Muscle layer of colon (tissue), 2 donors: ENCODE results near the gene SDK2.

Experiments
- H3K27ac ChIP-seq: one replicate; pipeline ENCODE4 v1.7.0; 2013; ENCODE audit warnings: low read depth, mild to moderate bottlenecking, low read length, moderate library complexity
- H3K27me3 ChIP-seq, 2 donors: one replicate each; pipeline ENCODE4 v1.7.0; 2013; ENCODE audit warnings: low read length in 2 of 2, mild to moderate bottlenecking in 2 of 2; ENCODE audit not compliant: insufficient read depth in 2 of 2, control insufficient read depth in 1 of 2
- H3K36me3 ChIP-seq: one replicate; pipeline ENCODE4 v1.7.0; 2013; ENCODE audit warnings: mild to moderate bottlenecking, low read length; ENCODE audit not compliant: insufficient read depth
- H3K4me1 ChIP-seq: one replicate; pipeline ENCODE4 v1.7.0; 2013; ENCODE audit warnings: mild to moderate bottlenecking, low read length; ENCODE audit not compliant: insufficient read depth
- H3K4me3 ChIP-seq, 2 donors: one replicate each; pipeline ENCODE4 v1.7.0; 2013; ENCODE audit warnings: low read length in 2 of 2, low read depth in 1 of 2, mild to moderate bottlenecking in 1 of 2, moderate library complexity in 1 of 2
- H3K9ac ChIP-seq: one replicate; pipeline ENCODE4 v1.7.0; 2013; ENCODE audit warnings: low read length
- H3K9me3 ChIP-seq: one replicate; pipeline ENCODE4 v1.7.0; 2013; ENCODE audit warnings: mild to moderate bottlenecking, low read length
- donor health status: abdominal sarcoma.
- donor health status: Adenocarcinoma of cecum.

SDK2 gene

DNA sequence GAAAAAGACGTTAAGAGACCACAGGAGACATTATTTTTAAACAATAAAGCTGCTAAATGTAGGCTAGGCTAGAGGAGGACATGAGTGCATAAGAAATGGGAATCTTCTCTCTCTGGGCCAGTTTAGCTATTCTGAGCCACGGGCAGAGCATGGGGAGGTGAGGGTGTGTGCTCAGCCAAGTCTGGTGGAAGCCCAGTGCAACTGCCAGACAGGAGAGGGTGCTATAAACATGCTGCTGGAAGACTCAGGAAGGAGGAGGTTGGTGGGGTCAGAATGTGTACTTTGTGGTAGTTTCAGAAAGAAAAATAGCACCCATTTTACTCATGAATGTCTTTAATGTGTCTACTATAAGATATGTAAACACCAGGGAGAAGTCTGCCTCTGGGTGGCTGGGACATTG lies 5.9 kb upstream of the SDK2 start:
- H3K9ac ChIP-seq, result no peak overlapping the region
- no peaks in the 10 kb centered on the region for H3K36me3 ChIP-seq

DNA sequence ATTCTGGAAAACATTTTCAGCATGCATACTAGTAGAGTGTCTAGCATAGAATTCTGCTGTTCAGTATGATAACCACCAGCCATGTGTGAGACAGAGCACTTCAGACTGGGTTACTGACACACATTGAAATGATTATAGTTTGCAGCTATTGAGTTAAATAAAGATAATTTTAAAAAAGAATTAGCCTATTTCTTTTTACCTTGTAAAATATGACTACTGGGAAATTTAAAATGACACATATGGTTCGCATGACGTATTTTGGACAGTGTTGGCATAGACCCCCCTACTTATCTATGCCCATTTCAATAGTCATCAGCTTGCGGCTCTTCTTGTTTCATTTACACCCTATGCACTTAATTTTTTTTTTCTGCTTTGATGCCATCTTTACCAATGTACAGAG lies 4.7 kb upstream of the SDK2 start:
- no peak overlapping the region for H3K9ac ChIP-seq
- H3K4me1 ChIP-seq, result peaks cover 5% of the 10 kb centered on the region
- no peak overlapping the region for H3K27ac ChIP-seq
- H3K36me3 ChIP-seq, result no peaks in the 10 kb centered on the region
- peaks cover 22 to 49% of the 10 kb centered on the region in 2 donors for H3K27me3 ChIP-seq
- no peak overlapping the region for H3K4me3 ChIP-seq
- H3K9me3 ChIP-seq, result no peaks in the 10 kb centered on the region

More for the DNA sequence above, 5.9 kb upstream of the SDK2 start:
- no peak overlapping the region for H3K4me3 ChIP-seq
- no peak overlapping the region for H3K27ac ChIP-seq
- H3K4me1 ChIP-seq, result peaks cover 5% of the 10 kb centered on the region
- H3K9me3 ChIP-seq, result no peaks in the 10 kb centered on the region
- H3K27me3 ChIP-seq, result peaks cover 22 to 43% of the 10 kb centered on the region in 2 donors

DNA sequence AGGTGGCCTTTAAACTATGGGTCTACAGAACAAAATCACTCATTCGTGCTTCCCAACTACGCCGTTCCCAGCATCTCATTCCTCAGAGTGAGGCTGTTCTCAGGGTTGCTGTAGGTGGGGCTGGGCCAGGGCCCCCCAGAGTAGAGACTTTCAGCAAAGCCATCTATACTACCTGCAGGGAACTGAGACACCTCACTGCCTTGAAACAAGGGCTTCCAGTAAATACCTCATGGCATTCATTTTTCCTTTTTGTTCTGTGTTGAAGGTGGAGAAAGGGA lies 4.2 kb upstream of the SDK2 start:
- H3K9me3 ChIP-seq, result no peaks in the 10 kb centered on the region
- H3K27me3 ChIP-seq, result peaks cover 22 to 54% of the 10 kb centered on the region in 2 donors
- peaks cover 5% of the 10 kb centered on the region for H3K4me1 ChIP-seq
- no peaks in the 10 kb centered on the region for H3K36me3 ChIP-seq
- no peak overlapping the region for H3K4me3 ChIP-seq
- no peak overlapping the region for H3K27ac ChIP-seq
- no peak overlapping the region for H3K9ac ChIP-seq

DNA sequence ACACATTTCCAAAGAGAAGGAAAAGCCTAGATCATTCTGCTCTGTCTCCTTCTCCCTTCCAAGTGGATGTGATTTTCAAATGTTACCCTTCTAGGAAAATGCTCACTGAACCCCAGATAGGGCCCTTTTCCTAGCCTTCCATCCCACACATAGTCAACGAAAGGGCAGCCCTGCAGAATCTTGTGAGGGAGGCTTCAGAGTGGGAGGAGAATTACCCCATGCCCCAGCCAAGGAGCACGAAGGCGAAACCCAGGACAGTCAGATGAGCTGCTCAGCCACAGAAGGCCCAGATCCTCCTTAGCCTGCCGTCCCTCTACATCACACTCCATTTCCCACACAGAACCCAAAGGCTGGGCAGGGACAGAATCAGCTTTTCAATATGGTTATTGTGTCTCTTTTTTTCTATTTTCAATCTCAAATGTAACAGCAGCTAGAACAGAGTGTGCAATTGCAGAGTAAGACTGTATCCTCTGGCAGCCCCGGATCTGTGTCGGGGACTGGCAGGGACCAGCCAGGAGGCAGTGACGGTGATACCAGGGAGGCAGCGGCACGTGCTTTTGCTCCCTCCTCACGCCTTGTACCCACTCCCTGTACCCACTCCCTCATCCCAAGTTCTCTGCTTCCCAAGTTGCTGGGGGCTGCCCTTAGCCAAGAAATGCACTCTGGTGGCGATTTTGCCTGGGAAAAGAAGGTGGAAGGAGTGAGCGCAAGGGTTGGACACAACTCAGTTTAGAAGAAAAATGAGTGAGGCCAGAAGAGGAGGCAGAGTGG lies 3.7 kb upstream of the SDK2 start:
- Histone ChIP-seq H3K9ac (no peak overlapping the region), H3K4me1 (peaks cover 5% of the 10 kb centered on the region), H3K4me3 (no peak overlapping the region), H3K27me3 (peaks cover 22 to 59% of the 10 kb centered on the region in 2 donors), H3K36me3 (no peaks in the 10 kb centered on the region), H3K9me3 (no peaks in the 10 kb centered on the region), H3K27ac (no peak overlapping the region)

DNA sequence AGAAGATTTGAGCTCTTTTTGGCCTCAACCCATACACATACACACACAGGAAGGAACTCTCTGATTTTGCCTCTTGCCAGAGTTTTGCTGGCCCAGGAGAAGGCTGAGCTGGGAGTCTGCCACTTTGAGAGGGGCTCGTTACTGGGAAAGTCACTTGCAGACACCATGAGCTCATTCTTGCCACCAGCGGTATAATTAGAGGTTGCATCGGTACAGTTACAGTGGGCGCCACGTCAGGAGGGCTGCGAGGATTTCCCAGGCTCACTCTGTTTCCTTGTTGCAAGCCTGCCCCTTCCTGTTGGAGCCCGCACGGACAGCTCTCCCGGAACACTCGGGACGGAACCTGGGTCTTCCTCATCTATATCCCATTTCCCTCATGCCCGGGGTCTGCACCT lies 3.1 kb upstream of the SDK2 start:
- no peak overlapping the region for H3K9ac ChIP-seq
- no peaks in the 10 kb centered on the region for H3K9me3 ChIP-seq
- H3K36me3 ChIP-seq, result no peaks in the 10 kb centered on the region
- no peak overlapping the region for H3K27ac ChIP-seq
- peaks cover 5% of the 10 kb centered on the region for H3K4me1 ChIP-seq
- H3K27me3 ChIP-seq, result peaks cover 27 to 65% of the 10 kb centered on the region in 2 donors
- no peak overlapping the region for H3K4me3 ChIP-seq

DNA sequence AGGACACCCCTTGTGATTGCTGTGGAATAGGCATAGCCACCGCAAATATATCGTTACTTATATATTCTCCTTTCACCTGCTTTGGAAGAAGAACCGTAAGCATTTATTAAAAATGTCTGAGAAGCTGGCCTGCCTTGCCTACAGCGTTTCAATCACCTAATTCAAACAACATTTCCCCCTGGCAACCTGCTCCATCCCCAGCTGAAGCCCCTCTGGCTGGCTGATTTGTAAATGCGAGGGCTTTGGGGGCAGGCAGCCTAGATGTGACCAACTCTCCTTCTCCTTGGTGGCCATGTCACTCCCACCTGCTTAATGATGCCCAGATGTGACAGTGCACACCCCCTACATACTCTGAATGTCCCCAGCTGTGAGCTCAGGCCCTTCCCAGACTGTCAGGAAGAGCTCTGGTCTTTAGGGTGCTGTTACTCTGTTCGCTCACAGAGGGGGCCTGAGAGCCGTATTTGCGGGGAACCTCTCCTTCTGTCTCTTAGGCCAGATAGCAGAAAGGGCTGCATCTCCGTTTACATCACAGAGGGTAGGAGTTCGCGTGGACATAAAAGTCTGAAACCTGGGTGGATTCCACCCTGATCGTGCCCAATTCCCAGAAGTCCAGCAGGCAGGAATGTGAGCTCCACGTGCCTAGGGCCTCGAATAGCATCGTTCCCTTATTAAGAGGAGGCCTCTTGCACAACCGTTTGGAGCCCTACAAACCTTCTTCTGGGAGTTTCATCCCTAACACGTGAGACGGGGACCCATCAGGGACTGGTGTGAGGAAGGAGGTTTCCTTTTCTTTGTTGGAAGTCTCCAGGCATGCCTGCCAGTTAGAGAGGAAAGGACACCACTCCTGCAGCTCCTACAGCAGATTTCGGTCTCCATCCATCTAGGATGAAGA lies 2.4 kb upstream of the SDK2 start:
- Histone ChIP-seq H3K27me3 (peaks cover 29 to 72% of the 10 kb centered on the region in 2 donors), H3K4me3 (no peak overlapping the region), H3K36me3 (no peaks in the 10 kb centered on the region), H3K9me3 (no peaks in the 10 kb centered on the region), H3K4me1 (peaks cover 5% of the 10 kb centered on the region), H3K27ac (no peak overlapping the region), H3K9ac (no peak overlapping the region)

DNA sequence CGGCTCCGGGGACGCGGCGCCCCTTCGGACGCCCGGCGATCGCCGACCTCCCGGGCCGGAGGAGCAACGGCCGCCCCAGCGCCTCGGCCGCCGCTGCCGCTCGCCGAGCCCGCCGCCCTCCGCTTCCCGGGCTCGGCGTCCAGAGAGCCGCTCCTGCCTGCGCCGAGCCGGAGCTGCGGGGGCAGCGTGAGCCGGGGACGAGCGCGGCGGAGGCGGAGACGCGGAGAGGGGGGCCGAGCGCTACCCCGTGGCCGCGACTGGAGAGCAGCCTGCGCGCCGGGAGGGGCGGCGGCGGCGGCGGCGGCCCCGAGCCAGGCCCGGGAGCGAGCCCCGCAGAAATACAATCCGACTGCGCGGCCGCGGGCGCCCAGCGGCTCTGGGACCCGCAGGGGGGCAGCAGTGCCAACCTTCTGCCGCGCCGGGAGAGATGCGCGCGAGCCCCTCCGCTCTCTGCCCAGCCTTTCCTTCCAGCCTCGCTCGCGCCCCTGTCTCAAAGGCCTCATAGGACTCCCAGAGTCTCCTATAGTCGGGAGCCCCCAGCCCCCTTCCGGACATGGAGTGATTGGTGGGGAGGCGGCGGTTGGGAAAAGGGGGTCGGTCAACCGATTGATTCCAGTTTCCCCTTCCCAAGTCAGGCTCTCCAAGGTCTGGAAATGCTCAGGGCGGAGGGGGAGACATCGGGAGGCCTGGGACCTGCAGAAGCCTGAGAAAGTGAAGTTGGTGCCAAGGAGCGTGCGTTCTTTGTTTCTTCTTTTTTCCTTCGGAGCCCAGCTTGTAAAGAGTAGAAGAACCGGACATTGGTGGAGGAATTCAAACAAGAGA lies 1.0 kb upstream of the SDK2 start:
- Histone ChIP-seq H3K27me3 (peaks cover 29 to 73% of the 10 kb centered on the region in 2 donors), H3K36me3 (no peaks in the 10 kb centered on the region), H3K27ac (no peak overlapping the region), H3K9ac (no peak overlapping the region), H3K9me3 (no peaks in the 10 kb centered on the region), H3K4me1 (peaks cover 5% of the 10 kb centered on the region), H3K4me3 (peak overlapping the region in 1 of 2 donors; percentile 45)

DNA sequence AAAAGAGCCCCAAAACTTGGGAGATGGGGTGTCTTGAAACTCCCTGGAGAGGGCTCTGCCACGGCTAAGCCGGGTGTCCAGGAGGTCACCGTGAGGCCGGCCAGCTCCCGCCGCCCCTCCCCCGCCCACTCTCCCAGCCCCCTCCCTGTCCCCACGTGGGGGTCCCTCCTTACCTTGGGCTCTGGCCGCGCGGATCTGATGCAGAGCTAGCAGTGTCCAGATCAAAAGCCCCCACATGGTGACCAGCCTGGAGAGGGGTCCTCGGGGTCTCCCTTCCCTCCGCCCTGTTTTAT lies 447 bp downstream of the SDK2 start:
- H3K27ac ChIP-seq, result no peak overlapping the region
- H3K36me3 ChIP-seq, result no peaks in the 10 kb centered on the region
- H3K27me3 ChIP-seq, result peaks cover 29 to 63% of the 10 kb centered on the region in 2 donors
- H3K9me3 ChIP-seq, result no peaks in the 10 kb centered on the region
- peak overlapping the region; percentile 7 to 27 for H3K4me3 ChIP-seq
- no peak overlapping the region for H3K9ac ChIP-seq
- peaks cover 5% of the 10 kb centered on the region for H3K4me1 ChIP-seq

DNA sequence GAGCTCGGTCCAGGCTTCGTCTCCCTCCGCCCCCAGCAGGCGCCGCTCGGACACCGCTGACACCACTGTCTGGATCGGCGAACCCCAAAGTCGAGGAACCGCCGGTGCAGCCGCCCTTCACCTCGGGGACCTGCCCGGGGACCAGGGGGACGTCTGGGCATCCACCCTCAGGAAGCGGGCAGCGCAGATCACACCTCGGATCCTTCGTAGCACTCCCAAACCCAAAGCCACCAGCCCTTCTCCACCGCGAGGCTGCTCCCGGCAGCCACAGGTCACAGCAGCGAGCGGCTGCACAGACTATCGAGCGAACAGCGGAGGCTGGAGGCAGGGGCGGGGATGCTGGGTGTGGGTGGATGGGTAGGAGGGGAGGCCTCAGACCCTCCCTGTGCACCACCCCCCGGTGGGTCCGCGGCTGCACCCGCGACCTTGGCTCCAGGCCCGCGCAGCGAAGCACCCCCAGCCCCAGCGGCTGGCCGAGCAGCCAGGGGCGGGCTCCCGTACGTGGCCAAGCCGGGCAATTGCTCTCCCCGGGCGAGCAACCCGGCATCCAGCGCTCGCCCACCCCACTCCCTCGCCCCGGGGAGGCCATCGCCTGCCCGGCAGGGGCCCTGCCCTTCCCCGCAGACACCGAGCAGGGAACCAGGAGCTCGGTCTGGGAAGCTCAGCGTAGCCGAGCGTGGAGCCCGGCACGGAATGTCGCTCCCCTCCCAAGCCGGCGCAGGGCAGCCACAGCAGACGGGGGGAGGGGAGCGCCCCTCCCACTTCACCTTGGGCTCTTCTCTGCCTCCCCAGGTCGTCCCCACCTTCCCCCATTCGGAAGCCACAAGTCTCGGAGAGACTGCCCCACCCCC lies 1.0 kb downstream of the SDK2 start:
- Histone ChIP-seq H3K4me3 (peak overlapping the region; percentile 7 to 43), H3K36me3 (no peaks in the 10 kb centered on the region), H3K4me1 (peaks cover 5% of the 10 kb centered on the region), H3K27ac (no peak overlapping the region), H3K9ac (no peak overlapping the region), H3K27me3 (peaks cover 28 to 58% of the 10 kb centered on the region in 2 donors), H3K9me3 (no peaks in the 10 kb centered on the region)

DNA sequence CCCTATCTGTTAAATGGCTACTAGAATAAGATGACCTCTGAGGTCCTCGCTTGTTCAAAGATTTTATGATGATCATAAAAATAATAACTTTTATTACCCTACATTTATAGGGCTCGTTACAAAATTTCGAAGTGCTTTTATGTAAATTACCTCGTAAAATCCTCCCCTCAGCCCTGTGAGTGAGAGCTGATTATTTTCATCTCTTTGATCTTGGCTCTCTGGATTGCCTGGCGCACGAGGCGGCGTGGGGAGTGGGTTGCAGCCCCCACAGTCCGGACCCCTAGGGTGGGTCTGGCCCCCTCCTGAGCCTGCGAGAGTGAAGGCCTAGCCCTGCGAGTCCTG lies 1.6 kb downstream of the SDK2 start:
- Histone ChIP-seq H3K36me3 (no peaks in the 10 kb centered on the region), H3K4me1 (peaks cover 5% of the 10 kb centered on the region), H3K9ac (no peak overlapping the region), H3K27ac (no peak overlapping the region), H3K27me3 (peaks cover 22 to 55% of the 10 kb centered on the region in 2 donors), H3K9me3 (no peaks in the 10 kb centered on the region), H3K4me3 (no peak overlapping the region)
